Neural cell (in vitro differentiated cells): ENCODE results near the gene COPRS.

Experiments
- CTCF ChIP-seq: fragments of 450-650 bp; IDR thresholded peaks from 2 replicates; pipeline ENCODE4 v1.5.1; 2014; ENCODE audit warnings: antibody characterized with exemption, mild to moderate bottlenecking, moderate library complexity; ENCODE audit not compliant: poor library complexity, severe bottlenecking
- EP300 ChIP-seq: fragments of 450-650 bp; conservative IDR thresholded peaks from 2 replicates; pipeline ENCODE4 v1.6.1; 2014; ENCODE audit warnings: antibody characterized with exemption, mild to moderate bottlenecking, moderate library complexity; ENCODE audit not compliant: poor library complexity, severe bottlenecking
- EZH2 ChIP-seq: fragments of 200-600, 300-800 bp; shearing (Covaris generic), sonication (generic); IDR thresholded peaks from 2 replicates; pipeline ENCODE4 v1.6.1; 2014; ENCODE audit warnings: antibody characterized with exemption, low read length, borderline replicate concordance, mild to moderate bottlenecking; ENCODE audit not compliant: insufficient read depth, poor library complexity, severe bottlenecking
- MXI1 ChIP-seq: fragments of 450-650 bp; conservative IDR thresholded peaks from 2 replicates; pipeline ENCODE4 v1.6.1; 2014; ENCODE audit warnings: antibody characterized with exemption, mild to moderate bottlenecking; ENCODE audit not compliant: poor library complexity, severe bottlenecking
- POLR2AphosphoS5 ChIP-seq: IDR thresholded peaks from 2 replicates; pipeline ENCODE4 v1.6.1; 2012
- RAD21 ChIP-seq: fragments of 450-650 bp; conservative IDR thresholded peaks from 2 replicates; pipeline ENCODE4 v1.6.1; 2014; ENCODE audit warnings: antibody characterized with exemption, mild to moderate bottlenecking, moderate library complexity
- SMC3 ChIP-seq: fragments of 450-650 bp; conservative IDR thresholded peaks from 2 replicates; pipeline ENCODE4 v1.6.1; 2014; ENCODE audit warnings: antibody characterized with exemption, mild to moderate bottlenecking, moderate library complexity; ENCODE audit not compliant: poor library complexity
- TAF1 ChIP-seq: IDR thresholded peaks from 2 replicates; pipeline ENCODE4 v1.6.1; 2012; ENCODE audit warnings: low read depth

GRCh38 chr17:31854672-31855071 lies 4.4 kb downstream of the COPRS start:
- TF ChIP-seq CTCF = no peak
- TF ChIP-seq EZH2 = no peak
- TF ChIP-seq POLR2AphosphoS5 = no peak
- TF ChIP-seq RAD21 = no peak
- no peak for TF ChIP-seq TAF1
- TF ChIP-seq EP300 = no peak
- no peak for TF ChIP-seq SMC3
- no peak for TF ChIP-seq MXI1
